Small intestine (tissue), 7 donors: ENCODE data around the gene SRGAP3. TPM values are rescaled to one million over a fixed set of nuclear protein-coding genes. Genes with fewer than 3 reads are reported as not detected.

Experiments used
- DNase-seq, 2 donors: peaks; one replicate each; pipeline versions ENCODE4 v3.0.0 to v3.0.0-alpha.2; 2013
- FAIRE-seq: peaks from 2 replicates; lab custom pipeline; 2012; peaks lifted over from hg19 to GRCh38; lab: Jason Lieb, UNC
- H3K27ac ChIP-seq, 3 donors: one replicate each; pipeline ENCODE4 v1.5.1; 2013; ENCODE audit warnings: low read length in 2 of 3, mild to moderate bottlenecking in 2 of 3, control low read depth in 1 of 3, inconsistent platforms in 1 of 3, low read depth in 1 of 3, moderate library complexity in 1 of 3
- H3K27me3 ChIP-seq, 3 donors: one replicate each; pipeline ENCODE4 v1.6.1; 2013; ENCODE audit warnings: low read length in 3 of 3, inconsistent platforms in 1 of 3; ENCODE audit not compliant: control insufficient read depth in 3 of 3, insufficient read depth in 3 of 3
- H3K36me3 ChIP-seq, 3 donors: one replicate each; pipeline ENCODE4 v1.6.1; 2013; ENCODE audit warnings: low read length in 3 of 3, inconsistent platforms in 1 of 3, low read depth in 1 of 3, mild to moderate bottlenecking in 1 of 3, moderate library complexity in 1 of 3; ENCODE audit not compliant: control insufficient read depth in 3 of 3, insufficient read depth in 2 of 3
- H3K4me1 ChIP-seq, 3 donors: one replicate each; pipeline ENCODE4 v1.6.1; 2013; ENCODE audit warnings: low read length in 2 of 3, inconsistent platforms in 1 of 3, low read depth in 1 of 3, mild to moderate bottlenecking in 1 of 3, moderate library complexity in 1 of 3; ENCODE audit not compliant: control insufficient read depth in 3 of 3, insufficient read depth in 2 of 3
- H3K4me3 ChIP-seq, 3 donors: one replicate each; pipeline ENCODE4 v1.5.1; 2013; ENCODE audit warnings: low read length in 3 of 3, control low read depth in 1 of 3, inconsistent platforms in 1 of 3, low read depth in 1 of 3, mild to moderate bottlenecking in 1 of 3, moderate library complexity in 1 of 3
- H3K9me3 ChIP-seq, 2 donors: one replicate each; pipeline ENCODE4 v1.6.1; 2013; ENCODE audit warnings: low read depth in 1 of 2, low read length in 1 of 2; ENCODE audit not compliant: control insufficient read depth in 2 of 2, insufficient read depth in 1 of 2
- WGBS, 3 donors: extraction: QIAGEN DNeasy Blood & Tissue Kit; methylation state at CpG; one replicate each; pipeline ENCODE4 v1.1.7; 2013; 5-methylcytosine and 5-hydroxymethylcytosine counted together
- polyA plus RNA-seq, 4 donors: library from polyadenylated mRNA; stranded (reverse) in 3 of 4; unstranded in 1 of 4; fragments of 200-250 nt in 3 of 4; fragments of 120-200 nt in 1 of 4; gene quantifications; one replicate each; pipeline versions ENCODE4 v1.2.1 to v1.2.3, GENCODE V29; 2013
- donor health status: healthy with polysubstance abuse.
- donor health status: control.
- donor health status: control.
- donor health status: Bipolar disorder and iron deficiency.
- donor health status: healthy.

The SRGAP3 gene
- polyA plus RNA-seq, 4 donors = 0.22 to 2.7 (median 1.2) TPM

GRCh38 chr3:9021271-9022009, 228.0 kb downstream of the SRGAP3 start:
- Histone ChIP-seq H3K27me3 (no peaks in the 10 kb centered on the region), H3K36me3 (peaks cover 0 to 4% (median 0%) of the 10 kb centered on the region in 3 donors), H3K4me3 (no peak overlapping the region), H3K27ac (no peak overlapping the region), H3K4me1 (no peaks in the 10 kb centered on the region), H3K9me3 (no peaks in the 10 kb centered on the region)
- FAIRE-seq = no peak
- no peak for DNase-seq
- 92 to 96% (median 96%) methylated on average over 7 of the region's 7 CpGs for WGBS, 3 donors

- Histone ChIP-seq H3K4me3 (no peak overlapping the region), H3K27ac (no peak overlapping the region), H3K4me1 (no peaks in the 10 kb centered on the region), H3K36me3 (peaks cover 0 to 4% (median 0%) of the 10 kb centered on the region in 3 donors), H3K9me3 (no peaks in the 10 kb centered on the region), H3K27me3 (no peaks in the 10 kb centered on the region)
- no peak for DNase-seq
- WGBS, 3 donors = 82 to 92% (median 90%) methylated on average over 6 of the region's 6 CpGs
- FAIRE-seq = no peak
These were observed 229.0 kb downstream of the SRGAP3 start for GRCh38 chr3:9020426-9020825.

DNA sequence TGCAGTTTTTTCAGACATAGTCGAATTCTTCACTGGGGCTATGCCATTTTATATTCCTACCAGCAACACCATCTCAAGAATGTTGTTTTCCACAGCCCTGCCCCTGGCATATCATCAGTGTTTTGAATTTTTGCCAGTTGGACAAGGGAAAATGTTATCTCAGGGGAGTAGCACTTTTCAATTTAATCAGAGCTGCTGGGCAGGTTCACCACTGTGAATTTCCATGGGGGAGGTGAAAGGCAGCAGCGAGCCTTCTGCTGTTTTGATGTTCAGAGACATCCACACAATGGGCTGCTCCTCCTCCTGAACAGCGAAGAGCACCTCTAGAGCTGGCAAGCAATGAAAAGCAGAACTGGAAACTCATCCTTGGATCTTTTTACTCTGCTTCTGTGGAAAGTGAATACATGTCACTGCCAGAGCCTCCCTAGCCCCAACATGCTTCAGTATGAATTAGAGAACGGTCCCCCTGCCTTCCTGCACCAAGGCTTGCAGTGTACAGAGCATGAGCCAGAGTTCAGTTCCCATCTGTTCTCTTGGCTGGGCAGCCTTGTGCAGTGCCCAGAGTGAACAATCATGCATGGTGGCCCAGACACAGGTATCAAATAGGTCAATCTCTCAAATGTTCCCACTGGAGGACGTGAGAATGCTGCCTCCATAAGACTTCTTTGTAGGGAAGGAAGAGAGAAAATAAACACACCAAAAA, 230.0 kb downstream of the SRGAP3 start:
- 65 to 74% (median 66%) methylated on average over 5 of the region's 5 CpGs for WGBS, 3 donors
- no peaks in the 10 kb centered on the region for H3K4me1 ChIP-seq
- no peak overlapping the region for H3K27ac ChIP-seq
- H3K4me3 ChIP-seq = no peak overlapping the region
- no peaks in the 10 kb centered on the region for H3K27me3 ChIP-seq
- DNase-seq = no peak
- H3K9me3 ChIP-seq = no peaks in the 10 kb centered on the region
- no peak for FAIRE-seq
- no peaks in the 10 kb centered on the region for H3K36me3 ChIP-seq

DNA sequence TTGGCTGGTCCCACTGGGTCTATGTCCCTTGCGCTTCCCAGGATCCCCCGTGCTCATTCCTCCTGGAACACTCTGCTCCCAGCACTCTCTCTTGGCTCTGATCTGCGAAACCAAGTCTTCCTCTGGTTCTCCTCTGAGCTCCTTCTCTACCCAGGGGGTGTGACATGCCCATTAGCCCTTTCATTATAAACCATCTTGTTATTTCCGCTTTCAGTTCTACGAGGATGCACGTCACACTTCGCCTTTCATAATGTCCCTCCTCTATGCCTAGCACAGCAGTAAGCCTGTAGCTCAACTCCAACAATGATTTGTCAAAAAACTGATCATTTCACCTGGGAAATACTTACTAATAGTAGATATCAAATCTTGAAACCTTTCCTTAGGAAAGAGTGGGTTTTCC, 234.2 kb downstream of the SRGAP3 start:
- Histone ChIP-seq H3K4me1 (no peaks in the 10 kb centered on the region), H3K9me3 (no peaks in the 10 kb centered on the region), H3K27ac (no peak overlapping the region), H3K36me3 (peaks cover 0 to 6% (median 0%) of the 10 kb centered on the region in 3 donors), H3K27me3 (no peaks in the 10 kb centered on the region), H3K4me3 (no peak overlapping the region)
- DNase-seq = no peak
- FAIRE-seq = no peak
- WGBS, 3 donors = 91 to 93% (median 92%) methylated on average over 7 of the region's 7 CpGs

DNA sequence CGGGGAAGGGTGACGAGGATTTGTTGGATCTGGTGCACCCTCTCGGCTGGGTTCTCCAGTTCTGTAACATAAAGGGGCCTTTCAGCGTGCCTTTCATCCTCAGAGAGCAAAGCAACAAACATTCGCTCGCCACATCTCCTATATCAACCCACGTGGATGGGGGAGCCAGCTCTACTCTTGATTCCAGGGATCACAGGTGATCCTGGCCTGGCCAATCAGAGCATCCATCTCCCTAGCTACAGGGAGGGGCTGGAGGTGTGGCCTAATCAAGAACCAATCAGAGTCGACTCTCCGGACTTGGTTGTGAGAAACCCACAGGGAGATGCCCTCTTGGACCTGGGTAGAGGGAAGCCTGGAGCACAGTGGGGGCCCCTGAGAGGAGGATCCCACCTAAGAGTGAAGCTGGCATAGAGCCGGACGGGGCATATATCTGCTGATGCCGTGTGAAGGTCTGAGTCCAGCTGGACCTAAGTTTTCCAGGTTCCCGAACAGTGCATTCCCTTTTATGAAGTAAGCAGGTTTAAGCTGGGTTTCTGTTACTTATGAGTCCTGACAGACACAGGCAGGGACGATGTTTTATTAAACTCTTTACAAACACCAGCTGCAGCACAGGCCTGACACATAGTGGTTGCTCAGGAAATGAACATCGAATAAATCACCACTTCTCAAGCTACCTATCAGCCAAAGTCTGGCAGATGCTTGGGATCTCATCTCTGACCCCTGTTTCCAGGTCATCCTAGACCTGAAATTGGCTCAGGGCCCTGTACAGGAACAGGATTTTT, 235.5 kb downstream of the SRGAP3 start:
- DNase-seq (no peak), FAIRE-seq (no peak)
- H3K27ac ChIP-seq = no peak overlapping the region
- H3K27me3 ChIP-seq = no peaks in the 10 kb centered on the region
- WGBS, 3 donors = 88 to 94% (median 89%) methylated on average over 15 of the region's 15 CpGs
- no peaks in the 10 kb centered on the region for H3K9me3 ChIP-seq
- peaks cover 0 to 12% (median 0%) of the 10 kb centered on the region in 3 donors for H3K36me3 ChIP-seq
- no peaks in the 10 kb centered on the region for H3K4me1 ChIP-seq
- no peak overlapping the region for H3K4me3 ChIP-seq

DNA sequence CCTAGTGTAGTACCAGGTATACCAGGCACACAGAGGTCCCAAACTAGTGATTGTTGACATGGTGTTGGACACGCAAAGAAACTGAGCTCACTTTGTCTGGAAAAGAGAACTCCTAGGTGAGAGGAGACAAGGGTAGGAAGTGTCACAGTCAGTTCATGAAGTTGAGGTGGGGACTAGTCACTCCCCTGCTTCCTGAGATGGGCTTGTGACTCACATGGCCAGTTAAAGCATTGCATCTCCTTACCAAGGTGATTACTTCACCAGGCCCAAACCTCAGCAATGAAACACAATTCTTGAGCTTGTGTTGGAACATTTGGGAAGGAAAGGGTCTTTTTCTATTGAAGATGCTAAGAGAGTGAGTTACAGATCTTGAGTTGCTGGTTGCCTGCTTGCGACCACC, 236.9 kb downstream of the SRGAP3 start:
- peaks cover 0 to 12% (median 0%) of the 10 kb centered on the region in 3 donors for H3K36me3 ChIP-seq
- no peaks in the 10 kb centered on the region for H3K27me3 ChIP-seq
- no peaks in the 10 kb centered on the region for H3K4me1 ChIP-seq
- FAIRE-seq (no peak), DNase-seq (no peak)
- H3K9me3 ChIP-seq = no peaks in the 10 kb centered on the region
- 93 to 98% (median 94%) methylated on average over 2 of the region's 2 CpGs for WGBS, 3 donors
- H3K4me3 ChIP-seq = no peak overlapping the region
- no peak overlapping the region for H3K27ac ChIP-seq

GRCh38 chr3:9009976-9010545, 239.4 kb downstream of the SRGAP3 start:
- Histone ChIP-seq H3K4me3 (no peak overlapping the region), H3K36me3 (peaks cover 0 to 12% (median 0%) of the 10 kb centered on the region in 3 donors), H3K4me1 (no peaks in the 10 kb centered on the region), H3K27me3 (no peaks in the 10 kb centered on the region), H3K9me3 (no peaks in the 10 kb centered on the region), H3K27ac (no peak overlapping the region)
- FAIRE-seq (no peak), DNase-seq (no peak)
- WGBS, 3 donors = 94 to 97% (median 96%) methylated on average over 11 of the region's 11 CpGs
